GM18526 (cell line): ENCODE data around the gene PELI1.

ENCODE experiments used
- POLR2A ChIP-seq: IDR thresholded peaks from 3 replicates; pipeline ENCODE4 v1.6.1; 2011; ENCODE audit not compliant: insufficient read length; ENCODE audit errors: extremely low read depth

Gene PELI1

DNA sequence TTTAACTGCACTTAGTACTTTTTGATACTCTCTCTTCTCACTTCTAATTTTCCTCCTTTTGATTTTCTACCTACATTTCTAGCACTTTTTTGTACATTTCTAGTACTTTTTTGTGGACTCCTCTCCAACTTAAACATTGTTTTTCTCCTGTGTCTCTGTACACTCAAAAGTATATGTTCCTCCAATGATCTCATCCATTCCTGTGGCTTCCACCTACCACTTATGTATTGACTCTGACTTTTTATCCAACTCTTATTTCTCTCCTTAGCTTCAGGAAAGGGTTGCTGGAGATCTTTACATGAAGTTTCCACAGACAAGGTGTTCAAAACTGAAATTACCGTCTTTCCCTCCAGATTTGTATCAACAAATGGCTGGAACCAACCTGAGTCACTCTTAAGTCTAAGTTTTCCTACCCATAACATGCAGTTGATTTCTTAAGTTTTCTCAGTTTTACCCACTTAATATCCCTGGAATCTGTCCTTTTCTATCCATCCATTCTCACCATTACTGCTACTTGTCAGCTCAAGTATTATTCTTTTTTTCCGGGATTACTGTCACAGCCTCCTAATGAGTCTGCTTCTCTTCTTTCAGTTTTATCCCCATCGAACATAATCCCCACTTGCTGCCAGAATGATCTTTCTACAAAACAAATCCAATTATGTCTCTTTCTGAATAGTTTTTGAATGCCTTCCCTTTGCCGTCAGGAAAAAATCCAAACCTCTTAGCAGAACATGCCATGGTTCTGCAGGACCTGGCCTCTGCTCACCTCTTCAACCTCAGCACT lies 22.6 kb upstream of the PELI1 start:
- no peak for TF ChIP-seq POLR2A

- TF ChIP-seq POLR2A, result no peak
These were observed 22.0 kb upstream of the PELI1 start for GRCh38 chr2:64166212-64166611.

DNA sequence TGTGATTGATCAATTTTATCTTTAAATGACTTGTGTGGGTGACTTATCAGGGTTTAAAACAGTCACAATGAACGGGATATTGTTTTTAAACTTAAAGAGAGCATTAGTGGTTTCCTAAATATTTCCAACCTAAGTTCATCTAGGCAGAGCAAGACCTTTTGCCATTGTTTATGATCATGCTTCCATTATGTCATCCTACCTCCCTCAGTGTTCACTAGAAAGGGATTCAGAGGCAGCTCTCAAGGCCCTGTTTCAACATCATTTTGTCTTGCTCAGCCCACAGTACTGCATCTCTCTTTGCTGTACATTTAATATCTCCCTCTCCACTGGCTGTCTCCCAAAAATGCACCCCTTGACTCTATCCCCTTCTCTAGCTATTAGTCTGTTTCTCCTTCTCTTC lies 21.5 kb upstream of the PELI1 start:
- no peak for TF ChIP-seq POLR2A

DNA sequence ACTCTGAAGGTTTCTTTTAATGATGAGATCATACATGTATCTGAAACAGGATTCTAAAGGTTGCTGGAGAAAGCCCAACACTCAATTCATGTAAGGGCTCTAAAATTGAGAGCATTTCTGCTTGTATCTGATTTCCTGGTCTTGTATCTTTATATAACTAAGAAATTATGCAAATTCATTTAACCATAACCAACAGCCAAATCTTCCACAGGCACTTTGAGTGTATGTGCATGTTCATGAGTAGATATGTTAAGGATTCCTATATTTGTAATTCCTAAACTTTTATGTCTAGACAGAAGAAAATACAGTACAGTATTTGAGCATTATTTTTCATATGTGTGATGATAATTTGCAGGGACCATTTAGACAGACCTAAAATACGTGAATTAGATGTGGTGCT lies 20.4 kb upstream of the PELI1 start:
- no peak for TF ChIP-seq POLR2A

GRCh38 chr2:64162516-64162915 lies 18.3 kb upstream of the PELI1 start:
- TF ChIP-seq POLR2A, result no peak

DNA sequence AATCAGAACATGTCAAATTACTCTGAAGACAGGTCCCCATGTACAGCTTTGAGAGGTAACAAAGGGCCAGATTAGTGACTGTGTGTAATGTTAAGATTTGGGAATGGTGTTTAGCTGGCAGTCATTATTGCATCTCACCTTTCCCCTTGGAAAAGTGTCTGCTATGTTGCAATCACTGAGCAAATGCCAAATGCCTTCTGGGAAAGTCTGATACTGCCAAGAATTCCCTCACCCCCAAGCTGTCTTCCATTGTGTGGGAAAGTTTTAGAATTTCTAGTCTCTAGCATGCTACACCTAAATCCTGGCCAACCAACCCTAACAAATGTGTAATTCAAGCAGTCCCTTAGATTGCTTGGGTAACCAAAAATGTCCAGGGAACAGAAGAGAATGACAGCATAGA lies 13.6 kb upstream of the PELI1 start:
- no peak for TF ChIP-seq POLR2A

DNA sequence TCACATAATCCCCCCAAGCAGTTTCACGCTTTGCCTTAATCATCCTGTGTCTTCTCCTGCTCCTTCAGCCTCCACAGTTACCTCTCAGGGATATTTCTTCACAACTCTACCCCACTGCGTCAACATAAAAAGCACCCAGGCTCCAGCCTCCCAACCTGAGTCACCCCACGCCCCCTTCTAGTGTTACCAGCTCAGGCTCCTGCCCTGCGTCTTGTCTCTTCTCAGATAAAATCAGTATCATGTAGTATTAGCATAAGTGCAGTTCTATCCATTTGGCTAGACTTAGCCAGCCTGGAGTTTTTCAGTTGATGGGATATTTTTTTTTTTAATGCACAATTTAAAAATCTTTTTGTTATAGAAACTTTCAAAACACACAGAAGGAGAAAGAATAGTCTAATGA lies 9.6 kb upstream of the PELI1 start:
- no peak for TF ChIP-seq POLR2A

GRCh38 chr2:64151476-64151875 lies 7.3 kb upstream of the PELI1 start:
- no peak for TF ChIP-seq POLR2A

DNA sequence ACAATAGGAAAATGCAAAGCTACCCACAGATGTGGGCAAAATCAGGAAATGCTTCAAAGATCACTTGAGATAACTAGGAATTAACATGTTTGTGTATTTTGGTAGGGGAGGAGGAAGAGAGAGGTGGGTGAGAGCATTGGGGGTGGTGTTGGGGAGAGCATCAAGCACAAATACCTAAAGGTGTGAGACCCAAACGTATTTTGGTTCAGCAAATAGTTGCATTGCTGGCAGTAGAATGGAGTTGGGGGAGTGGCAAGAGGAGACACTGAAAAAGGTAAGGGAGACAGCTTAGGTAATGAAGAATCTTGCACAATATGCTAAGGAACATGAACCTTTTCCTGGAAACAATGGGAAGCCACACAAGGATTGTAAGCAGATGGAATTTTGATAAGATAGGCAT lies 1.5 kb upstream of the PELI1 start:
- no peak for TF ChIP-seq POLR2A

DNA sequence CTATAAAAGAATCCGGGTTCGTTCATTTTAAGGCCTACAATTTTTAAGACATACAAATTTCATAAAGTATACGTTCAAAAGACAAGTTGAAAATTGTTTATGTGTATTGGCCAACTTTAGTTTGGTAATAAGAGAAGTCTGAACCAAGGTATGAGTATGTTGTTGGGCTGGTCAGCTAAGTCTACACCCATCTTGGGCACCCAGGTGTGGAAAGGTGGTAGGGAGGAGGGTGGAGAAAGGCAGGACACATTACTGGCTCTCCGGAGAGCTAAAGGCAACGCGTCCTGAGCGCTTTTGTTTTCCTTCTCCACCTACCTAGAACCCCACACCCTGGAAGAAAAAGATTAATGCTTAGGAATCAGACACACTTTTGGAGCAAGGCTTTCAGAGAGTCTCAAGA lies 899 bp upstream of the PELI1 start:
- no peak for TF ChIP-seq POLR2A

GRCh38 chr2:64143169-64144056 lies 807 bp downstream of the PELI1 start:
- no peak for TF ChIP-seq POLR2A

GRCh38 chr2:64142741-64143168 lies 1.5 kb downstream of the PELI1 start:
- TF ChIP-seq POLR2A, result no peak

DNA sequence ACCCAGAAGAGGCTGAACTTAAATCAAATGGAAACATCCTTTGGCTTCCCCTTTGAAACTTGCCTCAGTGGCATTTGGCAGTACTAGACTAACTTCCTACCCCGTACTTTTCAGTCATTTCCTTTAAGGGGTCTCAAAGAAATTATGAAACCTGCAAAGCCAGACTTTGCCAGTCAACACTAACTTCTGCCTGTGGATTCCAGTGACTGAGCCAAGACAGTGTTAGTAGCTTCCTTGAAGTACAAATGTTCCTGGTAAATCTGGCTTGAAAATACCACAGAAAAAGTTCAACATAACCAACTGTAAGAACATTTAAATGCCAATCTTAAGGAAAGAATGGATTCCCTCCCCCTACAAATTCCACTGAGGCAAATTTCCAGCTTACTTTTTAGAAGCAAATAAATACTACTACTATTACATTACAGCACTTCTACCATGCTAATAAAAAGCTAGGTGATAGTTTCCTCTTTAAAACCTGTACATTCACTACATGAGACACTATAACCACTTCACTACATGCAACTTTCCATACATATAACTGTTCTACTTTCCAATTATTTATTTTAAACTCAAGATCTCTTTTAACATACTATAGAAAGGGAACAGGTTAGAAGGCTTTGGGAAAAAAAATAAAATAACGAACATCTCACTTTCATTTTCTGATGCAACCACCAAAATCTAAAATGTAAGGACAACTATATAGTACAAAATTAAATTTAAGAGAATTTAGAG lies 2.4 kb downstream of the PELI1 start:
- TF ChIP-seq POLR2A, result no peak

GRCh38 chr2:64140665-64141200 lies 3.5 kb downstream of the PELI1 start:
- TF ChIP-seq POLR2A, result no peak

- TF ChIP-seq POLR2A, result no peak
These were observed 4.3 kb downstream of the PELI1 start for GRCh38 chr2:64139956-64140355.
